Measurements from ENCODE around the gene TMEM91. TPM values are rescaled to one million over a fixed set of nuclear protein-coding genes. Genes with fewer than 3 reads are reported as not detected.
A peak's percentile ranks its signal among the peaks of the same experiment; 100 is the strongest.

TMEM91 gene
- total RNA-seq, 1 experiment from 2014 or later, result 5.3 TPM

GRCh38 chr19:41359741-41360140 lies 16.6 kb upstream of the TMEM91 start:
- Mint-ChIP-seq H3K4me1 (peaks cover 6% of the 10 kb centered on the region; the same call in 1 of the 2 replicates), H3K36me3 (no peaks in the 10 kb centered on the region), H3K27me3 (ENCODE audit: low read depth) (peaks cover 6% of the 10 kb centered on the region), H3K27ac (no peak overlapping the region), H3K9me3 (no peaks in the 10 kb centered on the region), H3K4me3 (no peak overlapping the region)
- TF ChIP-seq ERG (CRISPR knock-in tag; IDR thresholded peaks at IDR 0.05), result no peak
- ChIA-PET CTCF (no interaction called here), POLR2A (no interaction called here)
- no peak for ATAC-seq
- no peak for DNase-seq (ENCODE audit: low spot score)

GRCh38 chr19:41362143-41362847 lies 14.0 kb upstream of the TMEM91 start:
- no peak for ATAC-seq
- no peak overlapping the region for H3K27ac Mint-ChIP-seq
- TF ChIP-seq IRF1 (CRISPR knock-in tag; IDR thresholded peaks at IDR 0.05), result no peak
- TF ChIP-seq IRF2 (CRISPR knock-in tag; IDR thresholded peaks at IDR 0.05; ENCODE audit: borderline replicate concordance, low read depth), result no peak
- no peak for TF ChIP-seq RORB (CRISPR knock-in tag; IDR thresholded peaks at IDR 0.05)
- H3K9me3 Mint-ChIP-seq, result no peaks in the 10 kb centered on the region
- ChIA-PET CTCF (interaction anchor here (0.6 to 4.4 kb wide), 3 partner anchors 9 to 251 kb away, joined by 3 to 103 read pairs (median 4); partner anchors contain the start of gene TGFB1), POLR2A (interaction anchor here (1.7 kb wide), 1 partner anchor 52 kb away, joined by 5 read pairs; the partner anchor contains the start of gene CCDC97)
- no peaks in the 10 kb centered on the region for H3K36me3 Mint-ChIP-seq
- no peaks in the 10 kb centered on the region for H3K27me3 Mint-ChIP-seq (ENCODE audit: low read depth)
- H3K4me3 Mint-ChIP-seq, result peak overlapping the region; percentile 90; the same call in 1 of the 2 replicates
- no peak for DNase-seq (ENCODE audit: low spot score)
- peaks cover 6% of the 10 kb centered on the region; the same call in 1 of the 2 replicates for H3K4me1 Mint-ChIP-seq

GRCh38 chr19:41363371-41363752 lies 13.0 kb upstream of the TMEM91 start:
- no peak overlapping the region for H3K27ac Mint-ChIP-seq
- TF ChIP-seq PRRX2 (CRISPR knock-in tag; IDR thresholded peaks at IDR 0.05) (no peak), STAT6 (CRISPR knock-in tag; conservative IDR thresholded peaks at IDR 0.05; ENCODE audit: low read depth) (no peak), JUN (CRISPR knock-in tag; IDR thresholded peaks at IDR 0.05) (no peak), ELF4 (CRISPR knock-in tag; IDR thresholded peaks at IDR 0.05; ENCODE audit: low read depth) (no peak), CTCF (IDR thresholded peaks at IDR 0.05) (no peak), ZNF138 (CRISPR knock-in tag; conservative IDR thresholded peaks at IDR 0.05) (no peak), ZNF121 (CRISPR knock-in tag; IDR thresholded peaks at IDR 0.05) (no peak), ATF2 (CRISPR knock-in tag; IDR thresholded peaks at IDR 0.05; ENCODE audit: borderline replicate concordance, low read depth) (no peak), ATF1 (CRISPR knock-in tag; IDR thresholded peaks at IDR 0.05) (no peak), ETV6 (CRISPR knock-in tag; IDR thresholded peaks at IDR 0.05) (no peak), E2F5 (CRISPR knock-in tag; IDR thresholded peaks at IDR 0.05) (no peak), GRHL2 (CRISPR knock-in tag; IDR thresholded peaks at IDR 0.05; ENCODE audit: insufficient replicate concordance, severe bottlenecking) (no peak), ZNF281 (CRISPR knock-in tag; IDR thresholded peaks at IDR 0.05) (no peak)

More at GRCh38 chr19:41363371-41363752, 13.0 kb upstream of the TMEM91 start:
- Mint-ChIP-seq H3K4me1 (peaks cover 6% of the 10 kb centered on the region; the same call in 1 of the 2 replicates), H3K36me3 (no peaks in the 10 kb centered on the region), H3K4me3 (peak overlapping the region; percentile 90), H3K27me3 (ENCODE audit: low read depth) (no peaks in the 10 kb centered on the region), H3K9me3 (no peaks in the 10 kb centered on the region)
- DNase-seq (ENCODE audit: low spot score) (no peak), ATAC-seq (no peak)
- ChIA-PET CTCF (interaction anchor here (1.0 to 4.4 kb wide), 13 partner anchors 10 to 207 kb away, joined by 3 to 103 read pairs (median 9); partner anchors contain the start of genes B3GNT8, TGFB1 and TMEM91), POLR2A (interaction anchor here (0.7 to 1.7 kb wide), 7 partner anchors 9 to 586 kb away, joined by 3 to 9 read pairs (median 4); partner anchors contain the start of genes CCDC97, DMAC2, HNRNPUL1 and RAB4B)

Data from WTC11 (cell line).